ENCODE results near the gene NXNL1.
"Not testable (repeated sequence)": the region's sequence is repeated elsewhere in the genome, so short reads cannot be mapped to it uniquely, and the experiment has no call there.

The NXNL1 gene

DNA sequence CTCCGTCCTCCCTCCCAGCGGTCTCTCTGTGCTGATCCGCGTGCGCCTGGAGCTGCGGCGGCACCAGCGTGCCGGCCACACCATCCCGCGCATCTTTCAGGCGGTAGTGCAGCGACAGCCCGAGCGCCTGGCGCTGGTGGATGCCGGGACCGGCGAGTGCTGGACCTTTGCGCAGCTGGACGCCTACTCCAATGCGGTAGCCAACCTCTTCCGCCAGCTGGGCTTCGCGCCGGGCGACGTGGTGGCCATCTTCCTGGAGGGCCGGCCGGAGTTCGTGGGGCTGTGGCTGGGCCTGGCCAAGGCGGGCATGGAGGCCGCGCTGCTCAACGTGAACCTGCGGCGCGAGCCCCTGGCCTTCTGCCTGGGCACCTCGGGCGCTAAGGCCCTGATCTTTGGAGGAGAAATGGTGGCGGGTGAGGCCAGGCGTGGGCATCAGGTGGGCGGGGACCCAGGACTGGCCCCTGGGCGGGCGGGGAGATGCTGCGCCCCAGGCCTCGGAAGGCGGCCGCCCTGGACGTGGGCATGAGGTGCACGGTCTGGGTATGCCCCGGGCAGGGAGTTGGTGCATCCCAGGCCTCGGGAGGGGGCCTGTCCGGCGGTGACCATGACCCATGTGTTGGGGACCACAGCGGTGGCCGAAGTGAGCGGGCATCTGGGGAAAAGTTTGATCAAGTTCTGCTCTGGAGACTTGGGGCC is 26.0 kb upstream of the NXNL1 start:
- DNase-seq, result no peak

GRCh38 chr19:17484520-17485185 is 23.9 kb upstream of the NXNL1 start:
- no peak for DNase-seq

DNA sequence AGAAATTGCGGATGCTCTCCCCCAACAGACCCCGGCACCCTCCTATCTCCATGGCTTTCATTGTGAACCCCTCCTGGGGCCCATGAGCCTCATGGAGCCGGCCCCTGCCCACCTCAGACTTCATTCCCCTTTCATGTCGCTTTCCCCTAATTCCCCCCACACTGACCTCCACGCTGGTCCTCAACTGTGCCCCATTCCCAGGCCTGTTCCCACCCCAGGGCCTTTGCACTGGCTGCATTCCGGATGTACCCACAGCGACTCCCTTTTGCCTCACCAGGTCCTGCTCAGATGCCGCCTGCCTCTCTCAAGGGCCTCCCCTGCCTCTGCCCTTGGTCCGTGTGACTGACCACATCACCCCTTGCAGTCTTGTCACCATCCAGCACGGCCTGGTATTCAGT is 22.9 kb upstream of the NXNL1 start:
- DNase-seq, result no peak

GRCh38 chr19:17482877-17483604 is 22.3 kb upstream of the NXNL1 start:
- DNase-seq, result no peak

DNA sequence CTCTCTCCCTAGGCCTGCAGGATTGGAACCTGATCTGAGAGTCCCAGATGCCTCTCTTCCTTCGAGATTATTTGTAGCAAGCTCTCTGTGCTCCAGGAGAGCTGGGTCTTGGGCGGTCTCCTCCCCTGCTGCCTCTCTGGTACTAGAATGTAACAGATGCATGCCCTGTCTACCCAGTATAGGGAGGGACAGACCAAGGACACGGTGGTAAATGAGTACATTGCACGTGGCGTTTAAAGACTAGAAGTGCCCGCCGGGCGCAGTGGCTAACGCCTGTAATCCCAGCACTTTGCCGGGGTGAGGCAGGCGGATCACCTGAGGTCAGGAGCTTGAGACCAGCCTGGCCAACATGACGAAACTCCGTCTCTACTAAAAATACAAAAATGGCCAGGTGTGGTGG is 21.3 kb upstream of the NXNL1 start:
- DNase-seq, result no peak

DNA sequence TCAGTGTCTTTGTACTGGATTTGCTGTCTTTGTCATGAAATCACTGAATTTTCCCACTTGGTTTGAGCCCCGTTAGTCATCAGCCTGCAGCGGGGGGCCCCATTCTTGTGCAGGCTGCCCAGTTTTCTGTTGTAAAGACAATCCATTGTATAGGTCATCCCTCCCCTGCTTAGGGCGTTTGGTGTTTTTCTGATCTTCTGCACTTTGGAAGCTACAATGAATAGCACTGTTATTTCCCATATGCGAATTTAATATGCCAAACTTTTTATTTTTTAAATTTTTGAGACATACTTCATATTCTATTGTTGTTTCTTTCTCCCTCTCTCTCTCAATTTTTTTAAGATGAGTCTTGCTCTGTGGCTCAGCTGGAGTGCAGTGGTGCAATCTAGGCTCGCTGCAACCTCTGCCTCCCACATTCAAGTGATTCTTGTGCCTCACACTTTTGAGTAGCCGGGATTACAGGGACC is 18.6 kb upstream of the NXNL1 start:
- no peak for DNase-seq

DNA sequence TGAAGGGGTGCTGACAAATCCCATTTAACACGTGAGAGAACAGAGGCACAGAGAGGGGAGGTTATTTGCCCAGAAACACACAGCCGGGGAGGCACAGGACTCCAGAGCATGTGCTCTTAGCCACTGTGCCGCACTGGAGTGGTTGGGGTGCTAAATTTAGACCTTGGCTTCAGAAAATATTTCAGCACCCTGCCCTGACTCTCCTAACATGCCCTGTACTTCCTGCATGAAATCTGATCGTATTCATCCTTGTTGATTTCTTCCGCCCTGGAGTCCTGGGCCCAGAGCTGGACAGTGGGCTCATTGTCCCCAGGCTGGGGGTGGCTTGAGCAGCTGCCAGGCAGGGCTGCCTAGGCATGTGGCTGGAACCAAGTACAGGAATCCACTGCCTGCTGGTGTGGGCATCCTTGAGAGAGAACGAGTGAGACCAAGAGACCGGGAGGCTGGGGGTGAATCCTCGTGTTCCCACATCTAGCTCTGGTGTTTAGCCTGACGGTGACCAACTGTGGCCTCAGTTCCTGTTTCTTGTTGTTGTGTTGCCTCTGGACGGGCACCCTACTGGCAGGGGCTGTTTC is 14.9 kb upstream of the NXNL1 start:
- DNase-seq, result no peak

GRCh38 chr19:17475011-17475540 is 14.3 kb upstream of the NXNL1 start:
- DNase-seq, result not testable (repeated sequence)

DNA sequence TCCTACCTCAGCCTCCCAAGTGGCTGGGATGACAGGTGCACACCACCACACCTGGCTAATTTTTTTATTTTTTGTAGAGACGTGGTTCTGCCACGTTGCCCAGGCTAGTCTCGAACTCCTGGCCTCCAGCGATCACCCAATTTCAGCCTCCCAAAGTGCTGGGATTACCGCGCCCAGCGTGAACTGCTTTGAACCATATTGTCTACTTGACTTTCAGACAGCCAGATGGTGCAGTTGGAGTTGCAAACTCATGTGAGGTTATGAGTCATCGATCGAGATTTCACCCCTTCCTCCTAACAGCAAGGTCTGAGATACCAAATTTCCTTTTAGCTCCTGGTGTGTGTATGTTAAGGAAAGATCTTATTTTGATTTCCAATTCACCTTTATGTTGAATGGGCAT is 12.3 kb upstream of the NXNL1 start:
- no peak for DNase-seq

GRCh38 chr19:17471410-17472125 is 10.8 kb upstream of the NXNL1 start:
- no peak for DNase-seq

GRCh38 chr19:17470068-17470841 is 9.5 kb upstream of the NXNL1 start, which contains the start of gene SLC27A1:
Gene SLC27A1 (plus strand): TSS chr19:17470524. CDS start chr19:17470541, 17 bp downstream.
- DNase-seq, result peak; percentile 97

DNA sequence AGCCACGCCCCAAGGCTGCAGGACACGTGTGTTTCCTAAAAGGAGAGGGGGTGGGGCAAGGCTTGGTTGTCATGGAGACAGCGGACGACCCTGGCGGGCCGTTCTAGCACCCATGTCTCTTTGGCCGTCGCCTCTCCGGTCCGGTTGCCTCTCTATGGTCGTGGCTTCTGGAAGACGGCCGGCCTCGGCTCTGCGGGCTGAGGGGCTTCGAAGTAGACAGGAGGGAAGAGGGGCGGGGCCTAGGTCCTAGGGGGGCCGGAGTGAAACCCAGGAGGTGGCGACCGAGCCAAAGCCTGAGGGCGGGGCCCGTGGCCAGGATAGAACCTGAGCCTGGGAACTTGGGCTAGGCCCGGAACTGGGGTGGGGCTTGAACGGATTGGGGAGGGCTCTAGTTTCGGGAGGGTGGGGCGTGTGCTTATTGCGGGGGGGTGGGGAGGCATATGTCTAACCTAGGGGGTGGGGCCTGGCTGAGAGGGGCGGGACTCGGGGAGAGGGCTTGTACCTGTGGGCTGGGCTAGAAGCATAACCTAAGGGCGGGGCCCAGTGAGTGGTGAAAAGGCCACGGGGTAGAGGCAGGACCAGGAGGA is 8.8 kb upstream of the NXNL1 start:
- DNase-seq, result peak; percentile 84 to 92

DNA sequence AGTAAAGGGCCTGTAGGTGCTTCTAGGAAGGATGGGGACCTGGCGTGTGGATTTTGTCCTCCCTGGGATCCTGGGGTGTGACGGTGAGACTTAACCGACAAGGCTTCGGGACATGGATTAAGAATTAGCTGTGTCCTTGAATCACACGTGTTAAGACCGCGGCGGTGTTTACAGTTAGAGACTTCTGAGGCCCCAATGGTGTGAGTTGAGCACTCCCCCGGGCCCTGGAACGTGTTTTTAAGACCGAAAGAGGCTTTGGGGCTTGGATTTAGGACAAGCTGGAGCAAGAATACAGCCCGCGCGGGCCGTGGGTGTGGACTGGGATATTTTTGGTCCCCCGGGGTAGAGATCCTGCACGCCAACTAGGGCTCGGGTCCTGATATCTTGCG is 8.4 kb upstream of the NXNL1 start:
- DNase-seq, result no peak

- DNase-seq, result no peak
These were observed 7.8 kb upstream of the NXNL1 start for GRCh38 chr19:17468302-17469091.

DNA sequence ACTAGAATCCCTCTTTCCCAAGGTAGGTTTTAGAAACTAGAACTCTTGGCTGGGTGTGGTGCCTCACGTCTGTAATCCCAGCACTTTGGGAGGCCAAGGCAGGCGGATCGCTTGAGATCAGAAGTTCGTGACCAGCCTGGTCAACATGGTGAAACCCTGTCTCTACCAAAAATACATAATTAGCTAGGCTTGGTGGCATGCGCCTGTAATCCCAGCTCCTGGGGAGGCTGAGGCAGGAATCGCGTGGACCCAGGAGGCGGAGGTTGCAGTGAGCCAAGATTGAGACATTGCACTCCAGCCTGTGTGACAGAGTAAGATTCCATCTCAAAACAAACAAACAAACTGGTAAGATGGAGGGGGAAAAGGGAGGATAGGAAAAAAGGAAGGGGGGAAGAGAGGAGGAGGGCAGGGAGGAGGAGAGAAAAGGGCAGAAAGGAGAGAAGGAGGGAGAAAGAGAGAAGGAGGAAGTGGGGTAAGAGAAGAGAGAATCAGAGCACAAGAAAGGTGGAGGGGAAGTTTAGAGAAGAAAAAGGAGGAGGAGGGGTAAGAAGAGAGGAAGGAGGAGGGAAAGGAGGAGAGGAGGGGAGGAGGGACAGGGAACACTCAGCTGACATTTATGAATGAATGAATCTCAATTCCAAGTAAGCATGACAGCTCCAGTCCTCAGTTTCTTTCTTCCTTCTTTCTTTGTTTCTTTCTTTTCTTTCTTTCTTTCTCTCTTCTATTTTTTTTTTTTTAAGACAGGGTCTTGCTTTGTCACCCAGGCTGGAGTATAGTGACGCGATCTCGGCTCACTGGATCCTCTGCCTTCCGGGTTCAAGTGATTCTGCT is 7.0 kb upstream of the NXNL1 start:
- DNase-seq, result no peak

DNA sequence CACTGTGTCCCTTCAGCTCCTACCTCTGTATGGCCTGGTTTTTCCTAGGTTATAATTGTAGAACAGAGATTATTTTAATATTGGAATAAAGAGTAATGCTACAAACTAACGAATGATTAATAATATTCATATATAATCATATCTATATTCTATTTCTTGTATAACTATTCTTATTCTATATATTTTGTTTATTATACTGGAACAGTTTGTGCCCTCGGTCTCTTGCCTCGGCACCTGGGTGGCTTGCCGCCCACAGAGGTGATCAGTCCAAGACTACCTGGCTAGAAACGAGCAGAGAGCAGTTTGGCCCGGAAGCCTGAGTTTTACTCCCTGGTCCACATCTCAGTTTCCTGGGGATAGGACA is 5.7 kb upstream of the NXNL1 start:
- DNase-seq, result no peak

GRCh38 chr19:17458970-17459369 is 1.8 kb downstream of the NXNL1 start:
- DNase-seq, result no peak

DNA sequence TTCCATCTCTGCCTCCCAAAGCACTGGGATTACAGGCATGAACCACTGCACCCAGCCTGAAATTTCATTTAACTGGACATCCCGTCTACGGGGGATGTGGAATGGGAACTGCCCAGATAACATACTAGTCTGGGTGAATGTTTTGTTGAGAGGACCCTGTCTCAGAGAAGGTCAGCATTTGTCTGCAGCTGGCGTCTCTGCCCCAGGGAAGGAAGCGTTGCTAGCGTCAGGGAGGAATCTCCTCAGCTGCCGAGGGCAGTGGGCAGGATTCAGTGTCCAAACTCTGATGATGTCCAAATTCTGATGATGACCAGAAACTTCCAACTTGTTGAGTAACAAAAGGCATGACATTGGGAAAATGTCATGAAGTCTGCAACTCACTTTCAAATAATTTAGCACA is 3.1 kb downstream of the NXNL1 start:
- DNase-seq, result no peak

- no peak for DNase-seq
These were observed 4.6 kb downstream of the NXNL1 start for GRCh38 chr19:17456127-17456526.
